Mesothelial cell of epicardium (in vitro differentiated cells): ENCODE results near the gene TP73. TPM values are rescaled to one million over a fixed set of nuclear protein-coding genes. Genes with fewer than 3 reads are reported as not detected.

Experiments used
- DNase-seq, 2 experiments: peaks; one replicate each; pipeline ENCODE4 v3.0.0; 2021; ENCODE audit warnings: low spot score in 2 of 2; ENCODE audit not compliant: unreplicated experiment in 2 of 2
- H3K27ac Mint-ChIP-seq: 2 replicates; pipeline ENCODE4 v1.8.0; 2021; ENCODE audit warnings: mixed read lengths
- H3K27me3 Mint-ChIP-seq: 2 replicates; pipeline ENCODE4 v1.8.0; 2021; ENCODE audit warnings: low read depth, mixed read lengths
- H3K36me3 Mint-ChIP-seq: 2 replicates; pipeline ENCODE4 v1.8.0; 2021; ENCODE audit warnings: mixed read lengths
- H3K4me1 Mint-ChIP-seq: 2 replicates; pipeline ENCODE4 v1.8.0; 2021; ENCODE audit warnings: mixed read lengths
- H3K4me3 Mint-ChIP-seq: 2 replicates; pipeline ENCODE4 v1.8.0; 2021; ENCODE audit warnings: mild to moderate bottlenecking, moderate library complexity, mixed read lengths
- H3K9me3 Mint-ChIP-seq: 2 replicates; pipeline ENCODE4 v1.8.0; 2021; ENCODE audit warnings: mixed read lengths
- total RNA-seq: library from RNA; stranded (reverse); gene quantifications from 3 replicates; pipeline ENCODE4 v1.2.1, GENCODE V29; 2021
- TF ChIP-seq, protein P1 (sequence below): fragments of 200-600 bp; sonication (generic); IDR thresholded peaks from one replicate; pipeline ENCODE4 v1.5.0; 2021; ENCODE audit warnings: antibody characterized with exemption; ENCODE audit not compliant: unreplicated experiment

The TP73 gene
- total RNA-seq, 1 donor from 2014 or later: 1.4 TPM

DNA sequence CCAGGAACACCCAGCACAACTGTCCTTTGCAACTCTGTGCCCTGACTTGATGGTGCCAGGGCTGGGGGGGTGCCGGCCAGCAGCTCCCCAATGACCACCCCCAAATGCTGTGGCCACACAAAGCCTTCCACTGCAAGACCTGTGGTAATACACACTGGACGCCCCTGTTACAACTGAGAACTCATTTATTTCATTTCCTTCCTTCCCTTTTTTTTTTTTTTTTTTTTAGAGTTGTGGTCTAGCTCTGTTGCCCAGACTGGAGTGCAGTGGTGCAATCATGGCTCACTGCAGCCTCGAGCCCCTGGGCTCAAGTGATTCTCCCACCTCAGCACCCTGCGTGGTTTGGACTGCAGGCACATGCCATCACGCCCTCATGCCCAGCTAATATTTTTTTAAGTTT lies 25.2 kb downstream of the TP73 start:
- Mint-ChIP-seq H3K4me1 (peaks cover 4% of the 10 kb centered on the region), H3K9me3 (no peaks in the 10 kb centered on the region), H3K36me3 (no peaks in the 10 kb centered on the region), H3K4me3 (no peak overlapping the region), H3K27ac (no peak overlapping the region), H3K27me3 (peaks cover 22% of the 10 kb centered on the region)
- TF ChIP-seq, protein P1, sequence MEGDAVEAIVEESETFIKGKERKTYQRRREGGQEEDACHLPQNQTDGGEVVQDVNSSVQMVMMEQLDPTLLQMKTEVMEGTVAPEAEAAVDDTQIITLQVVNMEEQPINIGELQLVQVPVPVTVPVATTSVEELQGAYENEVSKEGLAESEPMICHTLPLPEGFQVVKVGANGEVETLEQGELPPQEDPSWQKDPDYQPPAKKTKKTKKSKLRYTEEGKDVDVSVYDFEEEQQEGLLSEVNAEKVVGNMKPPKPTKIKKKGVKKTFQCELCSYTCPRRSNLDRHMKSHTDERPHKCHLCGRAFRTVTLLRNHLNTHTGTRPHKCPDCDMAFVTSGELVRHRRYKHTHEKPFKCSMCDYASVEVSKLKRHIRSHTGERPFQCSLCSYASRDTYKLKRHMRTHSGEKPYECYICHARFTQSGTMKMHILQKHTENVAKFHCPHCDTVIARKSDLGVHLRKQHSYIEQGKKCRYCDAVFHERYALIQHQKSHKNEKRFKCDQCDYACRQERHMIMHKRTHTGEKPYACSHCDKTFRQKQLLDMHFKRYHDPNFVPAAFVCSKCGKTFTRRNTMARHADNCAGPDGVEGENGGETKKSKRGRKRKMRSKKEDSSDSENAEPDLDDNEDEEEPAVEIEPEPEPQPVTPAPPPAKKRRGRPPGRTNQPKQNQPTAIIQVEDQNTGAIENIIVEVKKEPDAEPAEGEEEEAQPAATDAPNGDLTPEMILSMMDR: no peak
- no peak for DNase-seq

DNA sequence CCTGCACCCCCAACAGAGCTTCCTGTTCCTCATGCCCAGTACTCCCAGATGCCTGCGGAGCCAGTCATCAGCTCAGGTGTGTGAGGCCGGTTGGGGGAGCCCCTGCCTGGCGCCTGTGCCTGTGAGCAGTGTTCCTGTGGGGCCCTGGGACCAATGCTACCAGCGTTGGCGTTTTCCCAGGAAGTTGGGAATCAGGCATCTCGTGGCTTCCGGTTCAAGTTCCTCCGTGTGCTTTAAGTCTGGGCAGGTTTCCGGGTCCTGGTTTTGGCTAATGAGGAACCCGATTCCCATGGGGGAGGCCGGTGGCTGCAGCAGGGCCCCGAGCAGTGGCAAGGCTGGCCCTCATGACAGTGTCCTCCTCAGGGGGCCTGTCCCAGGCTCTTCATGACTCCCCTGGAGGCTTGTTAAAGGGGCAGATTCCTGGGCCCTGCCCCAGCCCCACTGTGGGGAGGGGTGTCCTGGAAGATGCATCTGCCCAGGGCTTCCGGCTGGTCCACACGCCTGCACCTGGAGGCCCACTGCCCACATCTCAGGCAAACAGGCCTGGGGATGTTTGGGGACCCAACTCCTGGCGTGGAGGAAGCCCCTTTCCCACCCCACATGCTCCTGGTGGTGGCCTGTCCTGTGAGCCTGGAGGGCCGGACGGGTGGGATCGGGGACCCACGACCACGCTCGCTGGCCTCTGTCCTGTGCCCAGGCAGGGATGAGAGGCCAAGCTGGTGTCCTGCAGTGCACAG lies 26.2 kb downstream of the TP73 start:
- TF ChIP-seq, protein P1: no peak
- Mint-ChIP-seq H3K4me1 (peaks cover 1% of the 10 kb centered on the region), H3K27me3 (peaks cover 18% of the 10 kb centered on the region)

DNA sequence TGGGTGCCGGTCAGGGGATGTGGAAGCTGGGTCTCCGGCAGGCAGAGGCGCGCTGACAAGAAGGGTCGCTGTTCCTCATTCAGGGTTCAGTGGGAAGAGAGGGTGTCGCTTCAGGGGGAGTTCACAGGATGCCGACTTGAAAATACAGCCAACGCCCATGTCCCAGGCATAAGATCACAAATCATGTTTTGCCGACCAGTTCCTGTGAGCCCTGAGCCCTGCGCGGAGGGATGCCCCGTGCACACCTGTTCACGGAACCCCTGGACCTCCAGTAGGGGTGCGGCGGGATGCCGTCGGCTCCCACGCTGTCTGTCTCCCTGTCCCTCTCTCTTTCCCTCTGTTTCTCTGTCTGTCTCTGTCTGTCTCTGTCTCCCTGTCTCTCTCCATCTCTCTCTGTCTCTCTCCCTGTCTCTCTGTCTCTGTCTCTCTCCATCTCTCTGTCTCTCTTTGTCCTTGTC lies 26.8 kb downstream of the TP73 start:
- Mint-ChIP-seq H3K9me3 (no peaks in the 10 kb centered on the region), H3K27me3 (peaks cover 18% of the 10 kb centered on the region), H3K4me1 (no peaks in the 10 kb centered on the region), H3K4me3 (no peak overlapping the region), H3K36me3 (no peaks in the 10 kb centered on the region), H3K27ac (no peak overlapping the region)
- TF ChIP-seq, protein P1: no peak
- no peak for DNase-seq

More for the DNA sequence above, 26.2 kb downstream of the TP73 start:
- no peak overlapping the region for H3K27ac Mint-ChIP-seq
- no peaks in the 10 kb centered on the region for H3K36me3 Mint-ChIP-seq
- no peak overlapping the region for H3K4me3 Mint-ChIP-seq
- no peaks in the 10 kb centered on the region for H3K9me3 Mint-ChIP-seq
- no peak for DNase-seq

DNA sequence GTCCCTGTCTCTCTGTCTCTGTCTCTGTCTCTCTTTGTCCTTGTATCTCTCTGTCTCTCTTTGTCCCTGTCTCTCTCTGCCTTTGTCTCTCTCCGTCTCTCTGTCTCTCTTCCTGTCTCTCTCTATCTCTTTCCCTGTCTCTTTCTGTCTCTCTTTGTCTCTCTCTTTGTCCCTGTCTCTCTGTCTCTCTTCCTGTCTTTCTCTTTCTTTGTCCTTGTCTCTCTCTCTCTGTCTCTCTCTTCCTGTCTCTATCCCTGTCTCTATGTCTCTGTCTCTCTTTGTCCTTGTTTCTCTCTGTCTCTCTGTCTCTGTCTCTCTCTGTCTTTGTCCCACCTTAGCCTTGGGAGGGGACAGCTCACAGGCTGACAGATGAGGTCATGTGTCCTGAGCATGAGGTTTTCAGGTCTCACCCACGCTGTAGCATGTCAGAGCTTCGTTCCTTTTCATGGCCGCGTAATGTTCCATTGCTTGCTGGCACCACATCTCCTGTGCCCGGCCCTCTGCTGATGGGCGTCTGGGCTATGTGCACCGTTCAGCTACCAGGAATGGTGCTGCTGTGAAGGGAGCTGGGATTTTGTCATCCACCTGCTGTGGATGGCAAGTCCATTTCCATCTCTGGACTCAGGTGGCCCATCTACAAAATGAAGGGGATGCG lies 27.6 kb downstream of the TP73 start:
- Mint-ChIP-seq H3K27ac (no peak overlapping the region), H3K4me3 (no peak overlapping the region), H3K9me3 (no peaks in the 10 kb centered on the region), H3K36me3 (no peaks in the 10 kb centered on the region), H3K4me1 (peaks cover 2% of the 10 kb centered on the region), H3K27me3 (peaks cover 20% of the 10 kb centered on the region)
- TF ChIP-seq, protein P1: no peak
- no peak for DNase-seq

DNA sequence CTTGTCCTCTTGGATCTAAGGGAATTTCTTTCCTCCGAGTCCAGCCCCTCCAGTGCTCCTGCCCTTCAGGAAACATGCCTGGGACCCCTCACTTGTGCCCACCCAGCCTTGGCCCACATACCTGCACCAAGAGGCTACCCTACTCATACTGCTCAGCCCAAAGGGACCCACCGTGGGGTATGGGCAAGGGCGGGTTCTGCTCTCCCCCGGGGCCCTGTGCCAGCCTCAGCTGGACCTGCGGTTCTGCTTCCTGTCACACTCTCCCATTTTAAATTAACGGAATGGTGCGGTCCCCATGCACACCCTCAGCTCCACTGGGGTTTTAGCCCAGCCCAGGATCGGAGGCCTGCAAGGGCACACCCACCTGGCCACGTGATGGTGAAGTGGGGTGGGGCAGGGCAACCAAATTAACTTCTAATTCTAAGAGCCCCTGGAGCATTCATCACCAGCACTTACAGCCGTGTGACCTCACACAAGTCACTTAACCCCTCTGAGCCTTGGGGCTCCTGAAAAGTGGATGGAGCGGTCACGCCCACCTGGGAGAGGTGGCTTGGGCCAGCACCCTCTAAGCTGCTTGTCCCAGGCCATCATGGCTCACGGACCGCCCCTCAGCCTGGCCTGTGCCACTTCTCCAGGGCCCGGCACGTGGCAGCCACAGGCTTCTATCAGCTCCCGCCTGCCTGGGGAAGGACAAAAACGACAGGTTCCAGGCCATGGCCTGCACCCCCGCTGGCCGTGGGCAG lies 28.3 kb downstream of the TP73 start:
- H3K27ac Mint-ChIP-seq: no peak overlapping the region
- peaks cover 26% of the 10 kb centered on the region for H3K27me3 Mint-ChIP-seq
- no peak for DNase-seq
- peaks cover 8% of the 10 kb centered on the region for H3K4me1 Mint-ChIP-seq
- no peaks in the 10 kb centered on the region for H3K9me3 Mint-ChIP-seq
- H3K4me3 Mint-ChIP-seq: no peak overlapping the region
- TF ChIP-seq, protein P1: no peak
- H3K36me3 Mint-ChIP-seq: no peaks in the 10 kb centered on the region
